ENCODE results near the gene HEMGN.

The HEMGN gene

GRCh38 chr9:97895211-97895610 is 42.8 kb downstream of the HEMGN start:
- no peak for DNase-seq

GRCh38 chr9:97892421-97892820 is 45.6 kb downstream of the HEMGN start:
- no peak for DNase-seq

- no peak for DNase-seq
Observed at GRCh38 chr9:97891736-97892135, 46.2 kb downstream of the HEMGN start.

- DNase-seq = peak; percentile 78
Observed at GRCh38 chr9:97889941-97890887, 47.8 kb downstream of the HEMGN start.

GRCh38 chr9:97880336-97880735 is 57.6 kb downstream of the HEMGN start:
- DNase-seq = no peak

Measured in CD4-positive, alpha-beta T cell treated with Interleukin-6 for 4 hours (primary cell).